Embryonic facial prominence (tissue), 1 donor: ENCODE results near the gene SKIC3.

ENCODE experiments used
- DNase-seq: peaks from one replicate; pipeline ENCODE4 v3.0.0-alpha.2; 2016; ENCODE audit errors: extremely low spot score

The SKIC3 gene

DNA sequence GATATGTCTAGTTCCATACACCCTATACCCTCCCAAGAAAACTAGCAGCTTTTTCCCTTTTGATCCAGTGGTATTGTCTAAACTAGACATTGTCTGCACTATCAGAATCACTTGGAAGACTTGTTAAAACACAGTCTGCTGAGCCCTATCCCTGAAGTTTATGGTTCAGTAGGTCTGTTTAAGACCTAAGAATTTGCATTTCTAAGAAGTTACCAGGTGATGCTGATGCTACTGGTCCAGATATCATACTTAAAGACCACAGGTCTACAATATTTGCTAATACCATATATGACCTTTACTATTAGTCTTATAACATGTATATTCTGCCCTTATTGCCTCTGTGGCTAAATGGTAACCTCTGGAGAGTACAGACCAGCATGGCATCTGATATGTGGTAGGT, 23.3 kb downstream of the SKIC3 start:
- no peak for DNase-seq

DNA sequence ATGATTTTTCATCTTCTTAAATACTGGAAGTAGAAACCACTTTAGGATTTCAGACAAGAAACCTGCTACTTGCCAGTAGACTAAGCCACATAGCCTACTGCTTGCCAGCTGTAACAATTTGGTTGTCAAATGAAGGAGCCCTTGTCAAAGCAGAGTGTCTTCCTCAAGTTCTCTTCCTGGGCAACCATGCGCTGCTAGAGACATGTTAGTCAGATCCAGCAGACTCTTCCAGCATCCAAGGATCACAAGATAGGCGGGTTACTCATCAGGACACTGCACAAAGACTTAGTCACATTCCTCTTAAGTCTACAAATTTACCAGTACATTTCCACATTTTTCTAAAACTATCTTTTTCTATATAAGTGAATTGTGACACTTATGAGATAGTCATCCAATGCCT, 24.4 kb downstream of the SKIC3 start:
- DNase-seq = no peak

DNA sequence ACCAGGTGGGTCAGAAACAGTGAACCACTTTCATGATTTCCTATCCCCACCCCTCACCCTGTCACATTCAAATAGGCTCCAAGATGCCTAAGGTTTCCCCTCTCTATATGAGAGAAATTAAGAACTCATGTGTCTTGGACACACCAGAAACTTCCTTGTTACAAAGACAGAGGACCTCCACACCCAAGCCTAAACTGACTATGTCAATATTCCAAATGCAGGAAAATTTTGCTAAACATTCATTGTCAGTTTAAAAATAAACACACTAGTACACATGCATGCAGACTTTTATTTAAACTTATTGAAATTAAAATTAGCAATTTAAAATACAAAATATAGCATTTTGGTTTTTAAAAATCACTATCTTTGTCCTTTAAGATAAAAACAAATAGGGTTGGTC, 26.2 kb downstream of the SKIC3 start:
- DNase-seq = no peak

DNA sequence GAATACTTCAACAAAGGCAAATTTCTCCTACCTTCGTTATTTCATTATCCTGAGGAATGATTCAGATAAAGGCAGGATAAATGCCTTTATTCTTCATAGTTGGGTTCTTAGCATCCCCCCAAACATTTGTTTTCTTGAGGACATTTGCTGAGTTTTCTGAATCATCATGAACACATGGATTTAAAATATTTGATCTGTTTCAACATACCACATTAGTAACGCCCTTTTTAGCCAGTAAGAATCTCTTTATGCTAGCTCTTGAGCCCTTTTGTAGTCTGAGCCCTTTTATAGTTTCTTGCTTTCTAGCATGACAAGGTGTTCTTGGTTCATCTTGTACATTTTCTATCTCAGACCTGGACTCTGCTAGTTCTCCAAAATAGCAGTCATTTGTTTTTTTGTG, 27.9 kb downstream of the SKIC3 start:
- no peak for DNase-seq

DNA sequence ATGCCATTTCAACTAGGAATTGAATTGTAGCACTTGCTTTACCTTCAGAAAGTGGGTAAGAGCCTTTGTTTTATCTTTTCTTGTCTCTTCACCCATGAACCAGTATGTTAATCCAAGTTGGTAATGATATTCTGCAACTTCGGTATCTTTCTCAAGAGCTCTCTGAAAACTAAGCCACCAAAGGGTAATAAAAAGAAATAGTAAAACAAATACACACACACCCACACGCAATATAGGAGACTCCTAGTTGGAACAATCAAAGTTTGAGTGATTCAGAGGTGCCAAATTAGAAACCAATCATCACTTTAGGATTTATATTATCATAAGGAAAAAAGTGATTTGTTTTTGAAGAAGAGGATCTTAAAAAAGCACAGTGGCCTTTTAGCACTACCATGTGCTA, 30.4 kb downstream of the SKIC3 start:
- no peak for DNase-seq

DNA sequence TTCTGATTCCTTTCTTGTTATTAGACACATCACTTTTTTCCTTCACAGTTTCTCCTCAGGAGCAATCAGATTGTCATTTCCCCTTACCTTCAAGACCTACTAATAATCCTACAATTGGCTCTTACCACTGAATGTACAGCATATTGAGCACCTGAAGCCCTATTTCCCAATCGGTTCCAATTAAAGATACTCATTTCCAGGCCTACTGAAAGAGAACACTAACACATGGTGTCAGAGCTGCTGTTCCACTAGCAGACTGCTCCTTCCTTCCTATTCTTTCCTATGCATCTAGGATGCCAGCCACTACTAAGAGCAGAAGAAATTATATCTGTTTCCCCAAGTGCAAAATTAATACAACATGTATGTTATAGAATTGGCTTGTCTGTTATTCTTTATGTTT, 34.6 kb downstream of the SKIC3 start:
- DNase-seq = no peak

DNA sequence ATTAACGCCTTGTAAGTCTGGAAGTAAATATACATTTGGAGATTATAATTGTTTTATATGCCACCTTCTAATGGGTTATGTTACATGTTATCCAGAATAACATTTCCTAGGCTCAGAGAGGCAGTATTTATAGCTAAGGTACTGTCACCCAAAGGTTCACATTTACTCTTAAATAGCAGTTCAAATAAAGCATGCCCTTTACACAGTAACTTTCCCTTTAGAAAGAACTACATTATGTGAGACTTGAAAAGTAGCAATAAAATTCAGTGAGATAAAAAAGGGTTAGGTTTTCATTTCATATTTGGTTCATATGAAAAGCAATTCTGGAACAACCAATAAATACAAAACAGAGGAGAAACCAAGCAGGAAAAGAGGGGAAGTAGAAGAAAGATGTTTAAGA, 35.1 kb downstream of the SKIC3 start:
- DNase-seq = no peak

DNA sequence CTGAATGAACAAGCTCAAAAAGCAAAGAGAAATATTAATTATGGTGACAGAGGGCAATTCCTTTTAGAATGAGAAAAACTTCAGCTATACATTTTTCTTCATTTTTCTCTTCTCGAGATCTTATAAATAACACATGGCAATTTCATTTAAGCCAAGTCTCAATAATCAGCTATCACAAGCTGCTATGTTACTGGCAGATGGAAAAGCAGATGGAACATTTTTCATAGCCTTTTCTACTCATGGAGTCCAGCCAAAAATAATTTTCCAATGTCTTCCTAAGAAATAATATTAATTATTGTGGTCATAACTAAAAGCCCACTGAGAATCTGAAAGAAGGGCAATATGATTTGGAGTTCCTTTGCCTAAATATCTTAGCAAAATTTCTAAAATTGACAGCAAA, 35.6 kb downstream of the SKIC3 start:
- DNase-seq = no peak

DNA sequence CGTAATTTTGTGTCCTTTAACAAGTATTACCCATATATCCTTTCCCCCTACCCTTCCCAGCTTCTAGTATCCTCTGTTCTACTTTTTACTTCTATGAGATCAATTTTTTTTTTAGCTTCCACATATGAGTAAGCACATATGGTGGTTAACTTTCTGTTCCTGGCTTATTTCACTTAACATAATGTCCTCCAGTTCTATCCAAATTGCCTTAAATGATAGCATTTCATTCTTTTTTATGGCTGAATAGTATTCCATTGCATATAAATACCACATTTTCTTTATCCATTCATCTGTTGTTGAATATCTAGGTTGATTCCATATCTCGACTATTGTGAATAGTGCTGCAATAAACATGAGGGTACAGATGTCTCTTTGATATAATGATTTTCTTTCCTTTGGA, 36.4 kb downstream of the SKIC3 start:
- DNase-seq = no peak

DNA sequence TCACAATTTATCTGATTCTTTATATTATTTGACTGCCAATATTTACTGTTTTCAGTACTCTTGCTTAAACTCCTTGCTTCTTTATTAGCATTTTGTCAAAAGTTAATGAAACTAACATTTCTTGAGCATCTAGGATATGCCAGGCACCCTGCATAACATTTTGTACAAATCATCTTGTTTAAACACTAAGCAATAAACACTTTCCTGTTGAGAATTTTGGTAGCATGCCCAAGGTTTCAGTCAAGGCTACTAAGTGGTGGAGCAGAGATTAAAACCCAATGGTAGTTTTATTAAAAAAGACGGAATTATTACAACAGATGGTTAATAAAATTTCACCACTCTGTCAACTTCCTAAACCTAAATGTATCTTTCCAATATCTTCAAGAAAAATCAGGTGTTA, 43.2 kb downstream of the SKIC3 start:
- DNase-seq = no peak

DNA sequence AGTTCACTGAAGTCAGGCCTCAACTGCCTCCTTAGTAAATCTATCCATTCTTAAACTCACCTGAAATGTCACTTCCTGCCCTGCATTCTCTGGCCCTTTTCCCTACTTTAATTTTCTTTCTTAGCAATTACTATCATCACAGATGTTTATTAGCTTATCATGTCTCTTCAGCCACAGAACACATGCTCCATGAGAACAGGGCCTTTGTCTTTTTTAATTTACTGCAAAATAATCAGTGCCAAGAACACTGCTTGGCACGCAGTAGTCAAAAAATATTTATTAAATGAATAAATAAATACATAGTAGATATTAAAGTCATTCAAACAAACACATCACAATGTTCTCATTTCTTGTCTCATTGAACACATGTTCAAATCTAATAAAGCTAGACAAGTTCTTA, 46.2 kb downstream of the SKIC3 start:
- no peak for DNase-seq
